Measurements from ENCODE around the gene RS1. TPM values are rescaled to one million over a fixed set of nuclear protein-coding genes. Genes with fewer than 3 reads are reported as not detected.

Gene RS1
- total and polyA plus RNA-seq, 2 of the 13 experiments (the other 11 are each of a cell fraction or from before 2014, with no cell fraction given), result not detected

DNA sequence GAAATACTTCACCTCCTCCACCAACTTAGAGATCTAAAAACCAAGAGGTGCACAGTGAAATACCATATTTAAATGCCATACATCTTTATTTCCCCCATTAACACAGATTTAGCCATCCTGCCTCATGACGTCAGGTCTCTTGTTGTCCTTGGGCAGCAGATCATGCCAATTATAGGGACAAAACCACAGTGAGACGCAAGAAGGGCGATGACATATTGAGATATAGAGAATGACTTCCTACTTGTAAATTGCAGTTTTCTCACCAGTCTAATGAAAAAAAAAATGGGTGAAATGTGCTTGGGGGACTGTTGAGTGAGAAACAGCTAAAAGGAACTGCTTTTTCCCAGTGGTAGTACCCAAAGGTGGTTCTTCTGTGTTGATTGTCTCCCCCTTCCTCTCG is 24.3 kb downstream of the RS1 start (continued):
- no peak for TF ChIP-seq ZHX2 (IDR thresholded peaks at IDR 0.05; ENCODE audit: low read depth)
- TF ChIP-seq ZHX2 (CRISPR knock-in tag; IDR thresholded peaks at IDR 0.05; ENCODE audit: borderline replicate concordance), result no peak
- TF ChIP-seq YY1 (IDR thresholded peaks at IDR 0.05; ENCODE audit: insufficient read depth, insufficient replicate concordance, low read depth, low read length), result no peak
- TF ChIP-seq RXRA (CRISPR knock-in tag; IDR thresholded peaks at IDR 0.05), result no peak
- TF ChIP-seq GATA4 (IDR thresholded peaks at IDR 0.05; ENCODE audit: borderline replicate concordance, low read depth), result no peak

GRCh38 chrX:18643853-18644252 is 28.1 kb downstream of the RS1 start:
- peak; percentile 51 for DNase-seq (ENCODE audit: low spot score)
- Histone ChIP-seq H3K27ac (ENCODE audit: extremely low read length, insufficient read depth, low read length) (no peak overlapping the region), H3K9me3 (ENCODE audit: low read length) (no peaks in the 10 kb centered on the region), H3K27me3 (ENCODE audit: control insufficient read depth in 1 of 2, insufficient read depth in 2 of 2, low read length in 2 of 2) (no peaks in the 10 kb centered on the region), H4K20me1 (ENCODE audit: insufficient read depth, low read length) (no peaks in the 10 kb centered on the region), H3K9ac (ENCODE audit: insufficient read depth, low read depth, low read length) (no peak overlapping the region), H3K4me2 (ENCODE audit: low read depth, low read length) (no peak overlapping the region; the same call in 1 of the 2 replicates), H2AFZ (ENCODE audit: low read length) (no peak overlapping the region), H3K4me3 (replicated peaks in 1 of 3; ENCODE audit: insufficient read depth in 1 of 3, low read depth in 2 of 3, low read length in 3 of 3) (no peak overlapping the region), H3K36me3 (replicated peaks in 1 of 2; ENCODE audit: control insufficient read depth in 1 of 2, insufficient read depth in 2 of 2, low read length in 2 of 2) (no peaks in the 10 kb centered on the region), H3K79me2 (ENCODE audit: insufficient read depth, low read length) (no peaks in the 10 kb centered on the region), H3K4me1 (ENCODE audit: insufficient read depth, low read length) (peaks cover 18% of the 10 kb centered on the region)
- CTCF ChIA-PET (ENCODE audit: low intra/inter-chr PET ratio, low total read pairs), result no interaction called here
- BruUV-seq (replicated peaks), result no TSS peak
- 0% methylated on average over 3 of the region's 3 CpGs for WGBS (ENCODE audit: low lambda C conversion rate)
- peak; percentile 62 for ATAC-seq
- FAIRE-seq, result peak; percentile 40
- POLR2A ChIA-PET, result no interaction called here
- in situ Hi-C loops (cut with HindIII; ENCODE audit: extremely low pct_ligation_motif_present, low pct_unique_long_range_greater_than_20kb), result no loop called here
- intact Hi-C loops (cut with micrococcal nuclease; ENCODE audit: unreplicated experiment), result no loop called here
- TF ChIP-seq PATZ1 (CRISPR knock-in tag; IDR thresholded peaks at IDR 0.05) (no peak), ZNF468 (CRISPR knock-in tag; IDR thresholded peaks at IDR 0.05) (no peak)
